HepG2 (cell line): Measurements from ENCODE around the gene ACSF3.
"Not testable (repeated sequence)": the region's sequence is repeated elsewhere in the genome, so short reads cannot be mapped to it uniquely, and the experiment has no call there.

Source experiments
- ATF7-NPFF ChIP-seq: sonication (generic); formaldehyde crosslinking; IDR thresholded peaks from 2 replicates; pipeline ENCODE4 v1.8.1; 2023; ENCODE audit warnings: mild to moderate bottlenecking, low read depth, missing genetic modification reagents, moderate library complexity
- ELF1 ChIP-seq: sonication (generic); formaldehyde crosslinking; IDR thresholded peaks from 2 replicates; pipeline ENCODE4 v1.4.0; 2020; ENCODE audit warnings: missing genetic modification reagents
- MATR3 ChIP-seq: sonication (generic); formaldehyde crosslinking; IDR thresholded peaks from 2 replicates; pipeline ENCODE4 v1.4.0; 2020; ENCODE audit warnings: missing genetic modification reagents
- POLR2A ChIP-seq, 2 experiments: IDR thresholded peaks; 2 replicates each; pipeline ENCODE4 v1.6.1; 2011; ENCODE audit warnings: low read depth in 2 of 2, low read length in 2 of 2, mild to moderate bottlenecking in 1 of 2, moderate library complexity in 1 of 2; ENCODE audit not compliant: insufficient read depth in 1 of 2
- PRPF4 ChIP-seq: fragments of 200-400 bp; formaldehyde crosslinking; IDR thresholded peaks from 2 replicates; pipeline ENCODE4 v1.6.1; 2016; ENCODE audit warnings: low read length, low read depth; ENCODE audit not compliant: poor library complexity, severe bottlenecking
- TCF7 ChIP-seq: sonication (generic); IDR thresholded peaks from 2 replicates; pipeline ENCODE4 v1.6.1; 2016; ENCODE audit warnings: antibody characterized with exemption, low read depth
- YY1 ChIP-seq: IDR thresholded peaks from 2 replicates; pipeline ENCODE4 v1.6.1; 2011; ENCODE audit warnings: low read length, low read depth, moderate library complexity, mild to moderate bottlenecking; ENCODE audit not compliant: insufficient read depth, insufficient replicate concordance
- ZBTB43 ChIP-seq: sonication (generic); formaldehyde crosslinking; conservative IDR thresholded peaks from 2 replicates; pipeline ENCODE4 v1.4.0; 2020; ENCODE audit warnings: missing genetic modification reagents
- ZNF354B ChIP-seq: sonication (generic); formaldehyde crosslinking; IDR thresholded peaks from 2 replicates; pipeline ENCODE4 v1.8.0; 2022; ENCODE audit warnings: mild to moderate bottlenecking, missing genetic modification reagents
- ZNF383 ChIP-seq: sonication (generic); formaldehyde crosslinking; IDR thresholded peaks from 2 replicates; pipeline ENCODE4 v1.4.0; 2020; ENCODE audit warnings: missing genetic modification reagents, mild to moderate bottlenecking, borderline replicate concordance
- TF ChIP-seq, protein P1 (sequence below): sonication (generic); formaldehyde crosslinking; IDR thresholded peaks from 2 replicates; pipeline ENCODE4 v1.8.0; 2022; ENCODE audit warnings: mild to moderate bottlenecking, missing genetic modification reagents; ENCODE audit not compliant: insufficient replicate concordance
- TF ChIP-seq, protein P2 (sequence below): sonication (generic); formaldehyde crosslinking; IDR thresholded peaks from 2 replicates; pipeline ENCODE4 v1.4.0; 2020; ENCODE audit warnings: missing genetic modification reagents
- TF ChIP-seq, protein P3 (sequence below): sonication (generic); formaldehyde crosslinking; IDR thresholded peaks from 2 replicates; pipeline ENCODE4 v1.4.0; 2020; ENCODE audit warnings: missing genetic modification reagents

GRCh38 chr16:89093252-89093601, 425 bp upstream of the ACSF3 start:
- not testable (repeated sequence) for TF ChIP-seq ATF7-NPFF; ELF1 (CRISPR knock-in tag); YY1; MATR3; TCF7; ZNF383 (CRISPR knock-in tag); ZBTB43 (CRISPR knock-in tag); POLR2A (IDR thresholded peaks at IDR 0.05; ENCODE audit: insufficient read depth in 1 of 2, low read depth in 2 of 2, low read length in 2 of 2); ZNF354B; PRPF4
- TF ChIP-seq, protein P1, sequence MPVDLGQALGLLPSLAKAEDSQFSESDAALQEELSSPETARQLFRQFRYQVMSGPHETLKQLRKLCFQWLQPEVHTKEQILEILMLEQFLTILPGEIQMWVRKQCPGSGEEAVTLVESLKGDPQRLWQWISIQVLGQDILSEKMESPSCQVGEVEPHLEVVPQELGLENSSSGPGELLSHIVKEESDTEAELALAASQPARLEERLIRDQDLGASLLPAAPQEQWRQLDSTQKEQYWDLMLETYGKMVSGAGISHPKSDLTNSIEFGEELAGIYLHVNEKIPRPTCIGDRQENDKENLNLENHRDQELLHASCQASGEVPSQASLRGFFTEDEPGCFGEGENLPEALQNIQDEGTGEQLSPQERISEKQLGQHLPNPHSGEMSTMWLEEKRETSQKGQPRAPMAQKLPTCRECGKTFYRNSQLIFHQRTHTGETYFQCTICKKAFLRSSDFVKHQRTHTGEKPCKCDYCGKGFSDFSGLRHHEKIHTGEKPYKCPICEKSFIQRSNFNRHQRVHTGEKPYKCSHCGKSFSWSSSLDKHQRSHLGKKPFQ = not testable (repeated sequence)
- TF ChIP-seq, protein P2, sequence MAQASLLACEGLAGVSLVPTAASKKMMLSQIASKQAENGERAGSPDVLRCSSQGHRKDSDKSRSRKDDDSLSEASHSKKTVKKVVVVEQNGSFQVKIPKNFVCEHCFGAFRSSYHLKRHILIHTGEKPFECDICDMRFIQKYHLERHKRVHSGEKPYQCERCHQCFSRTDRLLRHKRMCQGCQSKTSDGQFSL (CRISPR knock-in tag) = not testable (repeated sequence)
- TF ChIP-seq, protein P3, sequence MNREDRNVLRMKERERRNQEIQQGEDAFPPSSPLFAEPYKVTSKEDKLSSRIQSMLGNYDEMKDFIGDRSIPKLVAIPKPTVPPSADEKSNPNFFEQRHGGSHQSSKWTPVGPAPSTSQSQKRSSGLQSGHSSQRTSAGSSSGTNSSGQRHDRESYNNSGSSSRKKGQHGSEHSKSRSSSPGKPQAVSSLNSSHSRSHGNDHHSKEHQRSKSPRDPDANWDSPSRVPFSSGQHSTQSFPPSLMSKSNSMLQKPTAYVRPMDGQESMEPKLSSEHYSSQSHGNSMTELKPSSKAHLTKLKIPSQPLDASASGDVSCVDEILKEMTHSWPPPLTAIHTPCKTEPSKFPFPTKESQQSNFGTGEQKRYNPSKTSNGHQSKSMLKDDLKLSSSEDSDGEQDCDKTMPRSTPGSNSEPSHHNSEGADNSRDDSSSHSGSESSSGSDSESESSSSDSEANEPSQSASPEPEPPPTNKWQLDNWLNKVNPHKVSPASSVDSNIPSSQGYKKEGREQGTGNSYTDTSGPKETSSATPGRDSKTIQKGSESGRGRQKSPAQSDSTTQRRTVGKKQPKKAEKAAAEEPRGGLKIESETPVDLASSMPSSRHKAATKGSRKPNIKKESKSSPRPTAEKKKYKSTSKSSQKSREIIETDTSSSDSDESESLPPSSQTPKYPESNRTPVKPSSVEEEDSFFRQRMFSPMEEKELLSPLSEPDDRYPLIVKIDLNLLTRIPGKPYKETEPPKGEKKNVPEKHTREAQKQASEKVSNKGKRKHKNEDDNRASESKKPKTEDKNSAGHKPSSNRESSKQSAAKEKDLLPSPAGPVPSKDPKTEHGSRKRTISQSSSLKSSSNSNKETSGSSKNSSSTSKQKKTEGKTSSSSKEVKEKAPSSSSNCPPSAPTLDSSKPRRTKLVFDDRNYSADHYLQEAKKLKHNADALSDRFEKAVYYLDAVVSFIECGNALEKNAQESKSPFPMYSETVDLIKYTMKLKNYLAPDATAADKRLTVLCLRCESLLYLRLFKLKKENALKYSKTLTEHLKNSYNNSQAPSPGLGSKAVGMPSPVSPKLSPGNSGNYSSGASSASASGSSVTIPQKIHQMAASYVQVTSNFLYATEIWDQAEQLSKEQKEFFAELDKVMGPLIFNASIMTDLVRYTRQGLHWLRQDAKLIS (CRISPR knock-in tag) = not testable (repeated sequence)
